Mesendoderm (in vitro differentiated cells): Measurements from ENCODE around the gene XIRP1.

ENCODE experiments used
- DNase-seq: peaks from one replicate; pipeline ENCODE4 v3.0.0; 2013
- H2AK5ac ChIP-seq: 2 replicates; pipeline ENCODE4 v1.6.1; 2013; ENCODE audit warnings: low read length, inconsistent platforms
- H2BK120ac ChIP-seq: 2 replicates; pipeline ENCODE4 v1.6.1; 2013; ENCODE audit warnings: low read depth, mild to moderate bottlenecking, low read length, moderate library complexity, mixed read lengths
- H2BK15ac ChIP-seq: replicated peaks from 2 replicates; pipeline ENCODE4 v1.6.1; 2013; ENCODE audit warnings: low read depth, mild to moderate bottlenecking, moderate library complexity
- H2BK5ac ChIP-seq: 2 replicates; pipeline ENCODE4 v1.6.1; 2013; ENCODE audit warnings: low read length, inconsistent platforms
- H3K18ac ChIP-seq: 2 replicates; pipeline ENCODE4 v1.6.1; 2013; ENCODE audit warnings: mild to moderate bottlenecking, low read length, mixed read lengths
- H3K23ac ChIP-seq: one replicate; pipeline ENCODE4 v1.6.1; 2013; ENCODE audit warnings: low read length
- H3K27ac ChIP-seq: 2 replicates; pipeline ENCODE4 v1.5.1; 2013; ENCODE audit warnings: low read depth, mild to moderate bottlenecking, inconsistent platforms, low read length, moderate library complexity
- H3K27me3 ChIP-seq: 2 replicates; pipeline ENCODE4 v1.6.1; 2013; ENCODE audit warnings: low read length, control low read depth, mild to moderate bottlenecking, inconsistent platforms; ENCODE audit not compliant: insufficient read depth, poor library complexity
- H3K36me3 ChIP-seq: 2 replicates; pipeline ENCODE4 v1.6.1; 2013; ENCODE audit warnings: low read length, inconsistent platforms; ENCODE audit not compliant: control insufficient read depth, insufficient read depth
- H3K4ac ChIP-seq: one replicate; pipeline ENCODE4 v1.6.1; 2013; ENCODE audit warnings: low read depth, mild to moderate bottlenecking, low read length, moderate library complexity
- H3K4me1 ChIP-seq: 2 replicates; pipeline ENCODE4 v1.6.1; 2013; ENCODE audit warnings: low read depth, low read length, inconsistent platforms; ENCODE audit not compliant: control insufficient read depth
- H3K4me2 ChIP-seq: 2 replicates; pipeline ENCODE4 v1.6.1; 2013; ENCODE audit warnings: low read length
- H3K4me3 ChIP-seq: 2 replicates; pipeline ENCODE4 v1.5.1; 2013; ENCODE audit warnings: mild to moderate bottlenecking, low read length
- H3K56ac ChIP-seq: one replicate; pipeline ENCODE4 v1.6.1; 2013; ENCODE audit warnings: low read length
- H3K79me1 ChIP-seq: 2 replicates; pipeline ENCODE4 v1.6.1; 2013; ENCODE audit warnings: low read length, inconsistent platforms
- H3K79me2 ChIP-seq: 2 replicates; pipeline ENCODE4 v1.6.1; 2013; ENCODE audit warnings: mild to moderate bottlenecking, low read length; ENCODE audit not compliant: control insufficient read depth, insufficient read depth
- H3K9ac ChIP-seq: 2 replicates; pipeline ENCODE4 v1.6.1; 2013; ENCODE audit warnings: low read length, inconsistent platforms
- H4K5ac ChIP-seq: one replicate; pipeline ENCODE4 v1.6.1; 2013; ENCODE audit warnings: low read length
- H4K8ac ChIP-seq: one replicate; pipeline ENCODE4 v1.6.1; 2013; ENCODE audit warnings: low read depth, mild to moderate bottlenecking, control low read depth, low read length, moderate library complexity
- WGBS: extraction: QIAGEN DNeasy Blood & Tissue Kit; methylation state at CpG from one replicate; pipeline ENCODE4 v1.1.7; 2013; ENCODE audit warnings: low lambda C conversion rate, missing lambda C conversion rate; ENCODE audit not compliant: insufficient coverage; ENCODE audit errors: extremely low coverage; 5-methylcytosine and 5-hydroxymethylcytosine counted together

XIRP1 gene

GRCh38 chr3:39222462-39222861, 30.1 kb upstream of the XIRP1 start:
- no peak overlapping the region for H3K4ac ChIP-seq
- H3K27me3 ChIP-seq = no peaks in the 10 kb centered on the region
- H4K5ac ChIP-seq = no peak overlapping the region
- no peak overlapping the region for H3K4me2 ChIP-seq
- no CpG with 5 or more reads among the region's 1 CpG for WGBS
- no peak overlapping the region for H2BK5ac ChIP-seq
- H2AK5ac ChIP-seq = no peak overlapping the region
- no peak overlapping the region for H3K4me3 ChIP-seq
- no peak overlapping the region for H2BK120ac ChIP-seq
- DNase-seq = no peak
- H3K79me2 ChIP-seq = no peaks in the 10 kb centered on the region
- H3K79me1 ChIP-seq = no peaks in the 10 kb centered on the region
- H4K8ac ChIP-seq = no peak overlapping the region
- no peak overlapping the region for H3K9ac ChIP-seq
- H2BK15ac ChIP-seq = no peak overlapping the region
- no peak overlapping the region for H3K18ac ChIP-seq
- no peaks in the 10 kb centered on the region for H3K36me3 ChIP-seq
- H3K27ac ChIP-seq = no peak overlapping the region
- H3K4me1 ChIP-seq = no peaks in the 10 kb centered on the region
- H3K23ac ChIP-seq = no peak overlapping the region
- H3K56ac ChIP-seq = no peak overlapping the region

GRCh38 chr3:39221141-39221530, 28.7 kb upstream of the XIRP1 start:
- Histone ChIP-seq H3K56ac (no peak overlapping the region), H3K23ac (no peak overlapping the region), H3K4me1 (no peaks in the 10 kb centered on the region), H3K36me3 (no peaks in the 10 kb centered on the region), H2BK120ac (no peak overlapping the region), H2BK15ac (no peak overlapping the region), H2AK5ac (no peak overlapping the region), H4K5ac (no peak overlapping the region), H3K79me2 (no peaks in the 10 kb centered on the region), H3K18ac (no peak overlapping the region), H3K4ac (no peak overlapping the region), H3K9ac (no peak overlapping the region), H2BK5ac (no peak overlapping the region), H3K27me3 (no peaks in the 10 kb centered on the region), H3K4me2 (no peak overlapping the region), H3K79me1 (no peaks in the 10 kb centered on the region), H3K4me3 (no peak overlapping the region), H4K8ac (no peak overlapping the region), H3K27ac (no peak overlapping the region)
- DNase-seq = no peak

DNA sequence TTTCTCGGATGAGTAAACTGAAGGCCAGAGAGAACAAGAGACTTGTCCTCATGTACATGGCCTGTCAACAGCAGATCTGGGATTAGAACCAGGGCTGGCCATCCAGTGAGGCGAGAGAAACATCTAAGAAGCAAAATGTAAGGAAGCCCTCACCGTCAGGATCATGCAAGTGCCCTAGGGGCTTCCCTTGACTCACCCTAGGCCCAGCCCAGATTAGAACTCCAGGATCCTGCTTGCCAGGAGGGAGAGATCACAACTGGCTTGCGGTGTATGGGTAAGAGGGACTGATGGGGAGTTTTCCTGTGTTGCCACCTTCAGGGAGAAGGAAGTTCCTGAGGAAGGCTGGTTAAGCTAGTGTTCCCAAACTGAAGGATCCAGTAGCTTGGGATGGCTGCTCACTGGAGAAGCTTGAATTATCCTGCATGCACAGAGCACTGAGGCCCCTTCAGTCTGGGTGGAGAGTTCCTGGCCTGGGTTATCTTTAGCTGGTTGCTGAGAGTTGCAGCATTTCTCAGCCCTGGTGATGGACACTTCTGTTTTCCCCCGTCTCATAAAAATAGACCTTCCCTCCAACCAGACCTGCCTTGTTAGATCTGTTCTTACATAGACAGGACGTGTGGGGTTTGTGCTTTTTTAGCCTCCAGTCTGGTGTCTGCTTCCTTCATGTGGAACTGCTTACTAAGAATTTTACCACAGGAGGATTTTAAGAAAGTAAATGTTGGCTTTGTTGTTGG, 28.2 kb upstream of the XIRP1 start:
- no peak overlapping the region for H4K5ac ChIP-seq
- no peak overlapping the region for H3K4me2 ChIP-seq
- no CpG with 5 or more reads among the region's 6 CpGs for WGBS
- no peak overlapping the region for H4K8ac ChIP-seq
- H2AK5ac ChIP-seq = no peak overlapping the region
- H2BK5ac ChIP-seq = no peak overlapping the region
- H3K4me3 ChIP-seq = no peak overlapping the region
- H3K27me3 ChIP-seq = no peaks in the 10 kb centered on the region
- H3K79me2 ChIP-seq = no peaks in the 10 kb centered on the region
- no peaks in the 10 kb centered on the region for H3K4me1 ChIP-seq
- no peak overlapping the region for H3K23ac ChIP-seq
- no peak overlapping the region for H3K27ac ChIP-seq
- H2BK120ac ChIP-seq = no peak overlapping the region
- no peak overlapping the region for H3K4ac ChIP-seq
- no peaks in the 10 kb centered on the region for H3K79me1 ChIP-seq
- no peak overlapping the region for H3K9ac ChIP-seq
- H3K56ac ChIP-seq = no peak overlapping the region
- no peak overlapping the region for H3K18ac ChIP-seq
- H2BK15ac ChIP-seq = no peak overlapping the region
- no peaks in the 10 kb centered on the region for H3K36me3 ChIP-seq
- DNase-seq = no peak

GRCh38 chr3:39219702-39220101, 27.3 kb upstream of the XIRP1 start:
- Histone ChIP-seq H3K27me3 (no peaks in the 10 kb centered on the region), H3K4me1 (no peaks in the 10 kb centered on the region), H2BK120ac (no peak overlapping the region), H3K23ac (no peak overlapping the region), H3K56ac (no peak overlapping the region), H3K4me3 (no peak overlapping the region), H2AK5ac (no peak overlapping the region), H3K9ac (no peak overlapping the region), H3K79me1 (no peaks in the 10 kb centered on the region), H3K4me2 (no peak overlapping the region), H4K8ac (no peak overlapping the region), H3K18ac (no peak overlapping the region), H2BK5ac (no peak overlapping the region), H2BK15ac (no peak overlapping the region), H3K79me2 (no peaks in the 10 kb centered on the region), H4K5ac (no peak overlapping the region), H3K27ac (no peak overlapping the region), H3K4ac (no peak overlapping the region), H3K36me3 (no peaks in the 10 kb centered on the region)
- no CpG with 5 or more reads among the region's 3 CpGs for whole genome bisulfite sequencing
- DNase-seq = no peak

- no peak overlapping the region for H3K4me3 ChIP-seq
- no peak overlapping the region for H4K8ac ChIP-seq
- no peak overlapping the region for H2BK120ac ChIP-seq
- WGBS = no CpG with 5 or more reads among the region's 2 CpGs
- H3K27me3 ChIP-seq = no peaks in the 10 kb centered on the region
- no peak overlapping the region for H2BK15ac ChIP-seq
- H2BK5ac ChIP-seq = no peak overlapping the region
- no peak overlapping the region for H3K18ac ChIP-seq
- H3K23ac ChIP-seq = no peak overlapping the region
- H3K36me3 ChIP-seq = no peaks in the 10 kb centered on the region
- no peak overlapping the region for H3K4ac ChIP-seq
- no peak overlapping the region for H2AK5ac ChIP-seq
- H3K79me1 ChIP-seq = no peaks in the 10 kb centered on the region
- no peak overlapping the region for H3K4me2 ChIP-seq
- no peak overlapping the region for H4K5ac ChIP-seq
- H3K9ac ChIP-seq = no peak overlapping the region
- DNase-seq = no peak
- no peak overlapping the region for H3K27ac ChIP-seq
- no peaks in the 10 kb centered on the region for H3K79me2 ChIP-seq
- no peak overlapping the region for H3K56ac ChIP-seq
- peaks cover 5% of the 10 kb centered on the region for H3K4me1 ChIP-seq
Observed at GRCh38 chr3:39216176-39216790, 23.9 kb upstream of the XIRP1 start.

DNA sequence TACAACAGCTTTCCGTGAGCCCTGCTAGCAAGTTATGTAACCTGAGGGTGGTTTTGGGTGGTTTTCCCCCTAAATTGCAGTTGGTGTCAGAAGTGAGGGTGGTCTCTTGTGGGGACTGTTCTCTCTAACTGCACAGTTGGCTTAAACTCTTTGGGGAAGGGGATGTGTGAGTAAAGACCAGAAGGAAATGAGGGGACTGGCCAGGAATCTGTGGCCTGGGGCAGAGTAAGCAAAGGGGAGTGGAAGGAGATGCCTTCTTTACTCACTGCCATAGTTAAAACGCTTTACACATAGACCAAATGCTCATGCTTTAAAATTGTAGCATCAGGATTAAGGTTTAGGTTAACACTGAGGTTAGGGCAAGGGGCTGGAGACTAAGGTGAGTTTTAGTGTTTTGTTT, 21.2 kb upstream of the XIRP1 start:
- no peak overlapping the region for H3K56ac ChIP-seq
- H4K8ac ChIP-seq = no peak overlapping the region
- no peak overlapping the region for H3K23ac ChIP-seq
- no peak overlapping the region for H3K4me2 ChIP-seq
- H3K79me2 ChIP-seq = no peaks in the 10 kb centered on the region
- no peak overlapping the region for H3K27ac ChIP-seq
- no peak overlapping the region for H3K18ac ChIP-seq
- peak; percentile 61 for DNase-seq
- no CpG with 5 or more reads among the region's 2 CpGs for WGBS
- no peaks in the 10 kb centered on the region for H3K27me3 ChIP-seq
- peaks cover 9% of the 10 kb centered on the region for H3K4me1 ChIP-seq
- no peak overlapping the region for H2BK5ac ChIP-seq
- H3K4ac ChIP-seq = no peak overlapping the region
- no peak overlapping the region for H3K4me3 ChIP-seq
- no peak overlapping the region for H2BK15ac ChIP-seq
- no peak overlapping the region for H2AK5ac ChIP-seq
- H3K9ac ChIP-seq = no peak overlapping the region
- H3K79me1 ChIP-seq = no peaks in the 10 kb centered on the region
- no peaks in the 10 kb centered on the region for H3K36me3 ChIP-seq
- H4K5ac ChIP-seq = no peak overlapping the region
- H2BK120ac ChIP-seq = no peak overlapping the region
